Large intestine (tissue), 3 donors: Measurements from ENCODE around the gene KIAA0513. TPM values are rescaled to one million over a fixed set of nuclear protein-coding genes. Genes with fewer than 3 reads are reported as not detected.

Experiments used
- DNase-seq, 2 donors: peaks; one replicate each; pipeline versions ENCODE4 v3.0.0 to v3.0.0-alpha.2; 2013
- H3K27ac ChIP-seq: one replicate; pipeline ENCODE4 v1.5.1; 2013; ENCODE audit warnings: low read length
- H3K27me3 ChIP-seq: 2 replicates; pipeline ENCODE4 v1.6.1; 2013; ENCODE audit warnings: low read length; ENCODE audit not compliant: control insufficient read depth, insufficient read depth
- H3K36me3 ChIP-seq: 2 replicates; pipeline ENCODE4 v1.6.1; 2013; ENCODE audit warnings: low read length; ENCODE audit not compliant: control insufficient read depth, insufficient read depth
- H3K4me1 ChIP-seq: one replicate; pipeline ENCODE4 v1.6.1; 2013; ENCODE audit warnings: low read length; ENCODE audit not compliant: control insufficient read depth, insufficient read depth
- H3K4me3 ChIP-seq: one replicate; pipeline ENCODE4 v1.5.1; 2013; ENCODE audit warnings: low read length
- H3K9me3 ChIP-seq: one replicate; pipeline ENCODE4 v1.6.1; 2013; ENCODE audit warnings: mild to moderate bottlenecking, low read depth, low read length, moderate library complexity; ENCODE audit not compliant: control insufficient read depth
- WGBS: methylation state at CpG from one replicate; pipeline ENCODE4 v1.1.5; 2013; ENCODE audit warnings: low lambda C conversion rate; ENCODE audit not compliant: insufficient coverage; 5-methylcytosine and 5-hydroxymethylcytosine counted together
- polyA plus RNA-seq: library from polyadenylated mRNA; unstranded; fragments of 120-200 nt; gene quantifications from one replicate; pipeline ENCODE4 v1.2.1, GENCODE V29; 2013

KIAA0513 gene
- polyA plus RNA-seq, 1 donor: 4.7 TPM

- no CpG with 5 or more reads among the region's 16 CpGs for WGBS
- no peak for DNase-seq
- no peak overlapping the region for H3K27ac ChIP-seq
- H3K4me1 ChIP-seq: peaks cover 30% of the 10 kb centered on the region
- no peaks in the 10 kb centered on the region for H3K27me3 ChIP-seq
- no peaks in the 10 kb centered on the region for H3K9me3 ChIP-seq
- no peak overlapping the region for H3K4me3 ChIP-seq
- peaks cover 7% of the 10 kb centered on the region for H3K36me3 ChIP-seq
These were observed 23.6 kb upstream of the KIAA0513 start for GRCh38 chr16:85003725-85004586.

- H3K27me3 ChIP-seq: no peaks in the 10 kb centered on the region
- H3K27ac ChIP-seq: no peak overlapping the region
- WGBS: 38% methylated on average over 2 of the region's 10 CpGs
- peaks cover 6% of the 10 kb centered on the region for H3K36me3 ChIP-seq
- no peak overlapping the region for H3K4me3 ChIP-seq
- peaks cover 33% of the 10 kb centered on the region for H3K4me1 ChIP-seq
- peak in 1 of 2 donors; percentile 33 for DNase-seq
- H3K9me3 ChIP-seq: no peaks in the 10 kb centered on the region
These were observed 22.9 kb upstream of the KIAA0513 start for GRCh38 chr16:85004587-85005205.

GRCh38 chr16:85005285-85006069 lies 22.1 kb upstream of the KIAA0513 start:
- no peaks in the 10 kb centered on the region for H3K27me3 ChIP-seq
- no peak overlapping the region for H3K27ac ChIP-seq
- H3K4me1 ChIP-seq: peaks cover 35% of the 10 kb centered on the region
- no peak for DNase-seq
- 60% methylated on average over 1 of the region's 11 CpGs for WGBS
- no peaks in the 10 kb centered on the region for H3K9me3 ChIP-seq
- no peak overlapping the region for H3K4me3 ChIP-seq
- peaks cover 5% of the 10 kb centered on the region for H3K36me3 ChIP-seq

DNA sequence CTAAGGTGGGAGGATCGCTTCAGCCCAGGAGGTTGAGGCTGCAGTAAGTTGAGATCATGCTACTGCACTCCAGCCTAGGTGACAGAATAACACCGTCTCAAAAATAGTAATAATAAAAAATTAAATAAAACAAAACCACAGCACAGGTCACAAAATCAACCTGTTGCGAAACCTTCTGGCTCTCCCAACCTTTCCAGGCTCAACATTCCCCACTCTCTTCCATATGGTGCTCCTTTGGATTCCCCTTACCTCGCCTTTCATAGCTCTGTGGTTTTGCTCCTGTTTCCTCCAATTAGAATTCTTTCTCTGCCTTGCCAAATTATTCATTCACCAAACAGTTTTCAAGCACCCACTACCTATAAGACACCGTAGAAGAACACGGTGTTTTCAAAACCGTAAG lies 21.0 kb upstream of the KIAA0513 start:
- Histone ChIP-seq H3K9me3 (no peaks in the 10 kb centered on the region), H3K27me3 (no peaks in the 10 kb centered on the region), H3K27ac (no peak overlapping the region), H3K36me3 (peaks cover 5% of the 10 kb centered on the region), H3K4me3 (no peak overlapping the region), H3K4me1 (peaks cover 25% of the 10 kb centered on the region)
- 100% methylated on average over 2 of the region's 7 CpGs for WGBS
- no peak for DNase-seq

GRCh38 chr16:85007496-85008214 lies 19.9 kb upstream of the KIAA0513 start:
- no CpG with 5 or more reads among the region's 7 CpGs for WGBS
- H3K9me3 ChIP-seq: no peaks in the 10 kb centered on the region
- no peak for DNase-seq
- no peaks in the 10 kb centered on the region for H3K27me3 ChIP-seq
- H3K4me3 ChIP-seq: no peak overlapping the region
- no peak overlapping the region for H3K27ac ChIP-seq
- peaks cover 25% of the 10 kb centered on the region for H3K4me1 ChIP-seq
- peaks cover 5% of the 10 kb centered on the region for H3K36me3 ChIP-seq

DNA sequence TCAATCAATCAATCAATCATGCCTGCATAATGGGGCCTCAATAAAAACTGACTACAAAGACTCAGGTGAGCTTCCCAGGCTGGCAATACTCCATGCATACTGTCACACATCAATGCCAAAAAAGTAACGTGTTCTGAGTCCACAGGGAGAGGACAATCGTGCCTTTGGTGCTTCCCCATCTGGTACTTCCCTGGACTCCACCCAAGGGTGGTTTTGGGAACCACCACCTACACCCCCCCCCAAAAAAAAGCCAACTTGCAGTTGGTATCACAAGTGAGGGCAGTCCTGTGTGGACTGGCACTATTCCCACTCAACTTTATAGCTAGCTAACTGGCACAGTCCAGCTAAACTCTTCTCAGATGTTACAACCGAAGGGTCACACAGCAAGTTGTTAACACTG lies 19.3 kb upstream of the KIAA0513 start:
- WGBS: no CpG with 5 or more reads among the region's 3 CpGs
- H3K27ac ChIP-seq: no peak overlapping the region
- peaks cover 25% of the 10 kb centered on the region for H3K4me1 ChIP-seq

GRCh38 chr16:85010446-85010930 lies 17.1 kb upstream of the KIAA0513 start:
- Histone ChIP-seq H3K4me3 (peak overlapping the region; percentile 58), H3K9me3 (no peaks in the 10 kb centered on the region), H3K4me1 (peaks cover 34% of the 10 kb centered on the region), H3K27me3 (no peaks in the 10 kb centered on the region), H3K36me3 (peaks cover 5% of the 10 kb centered on the region), H3K27ac (peak overlapping the region; percentile 88)
- no peak for DNase-seq
- no CpG with 5 or more reads among the region's 9 CpGs for WGBS

More for the DNA sequence above, 19.3 kb upstream of the KIAA0513 start:
- no peak for DNase-seq
- H3K4me3 ChIP-seq: no peak overlapping the region
- no peaks in the 10 kb centered on the region for H3K27me3 ChIP-seq
- no peaks in the 10 kb centered on the region for H3K9me3 ChIP-seq
- H3K36me3 ChIP-seq: peaks cover 5% of the 10 kb centered on the region

DNA sequence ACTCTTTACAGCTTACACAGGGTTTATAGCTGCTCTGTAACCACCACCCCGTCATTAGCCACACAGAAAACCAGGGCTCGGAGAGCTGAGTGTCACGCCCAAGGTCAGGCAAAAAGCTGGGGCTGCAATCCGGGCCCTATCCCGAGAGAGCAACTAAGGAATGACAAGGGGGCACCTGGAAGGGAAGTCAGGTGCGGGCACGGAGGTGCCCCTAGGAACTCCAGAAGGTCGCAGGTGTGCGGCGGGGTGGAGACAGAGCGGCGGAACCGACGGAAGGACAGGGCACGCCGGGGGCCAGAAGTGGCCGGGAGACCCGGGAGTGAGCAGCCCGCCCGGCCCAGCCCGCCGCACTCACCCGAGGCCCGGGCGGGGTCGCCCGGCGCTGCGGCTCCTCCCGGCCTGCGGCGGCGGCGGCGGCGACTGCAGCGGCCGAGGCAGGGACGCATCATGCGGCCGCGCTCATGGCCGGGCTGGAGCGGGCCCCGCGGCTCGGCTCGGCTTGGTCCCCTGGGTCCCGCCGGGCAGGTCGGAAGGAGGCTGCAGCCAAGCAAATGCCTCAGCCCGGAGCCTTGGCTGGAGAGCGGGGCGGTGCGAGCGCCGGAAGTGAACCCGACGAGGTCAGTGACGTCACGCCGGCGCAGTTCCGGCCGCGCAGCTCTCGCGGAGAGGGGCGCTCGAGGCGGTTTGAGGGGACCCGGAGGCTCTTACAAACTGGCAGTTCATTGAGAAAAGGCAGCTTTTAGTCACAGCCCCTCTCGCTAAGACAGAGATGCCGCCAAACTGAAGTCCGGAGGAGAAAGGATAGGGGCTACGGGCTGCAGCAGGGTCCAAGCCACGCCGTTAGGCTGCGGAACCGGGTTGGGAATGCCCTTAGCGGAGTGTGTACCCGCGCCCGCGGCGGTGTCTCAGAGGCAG lies 16.4 kb upstream of the KIAA0513 start, which contains the start of gene ZDHHC7:
ZDHHC7 (minus strand) TSS at position 605 of the 915 bp plus-strand sequence. CDS start 20,917 bp downstream, outside the sequence.
- DNase-seq: peak; percentile 85 to 94
- peaks cover 3% of the 10 kb centered on the region for H3K36me3 ChIP-seq
- H3K4me3 ChIP-seq: peak within 1 kb of the TSS; percentile 58
- peaks cover 37% of the 10 kb centered on the region for H3K4me1 ChIP-seq
- H3K27me3 ChIP-seq: no peaks in the 10 kb centered on the region
- peak within 1 kb of the TSS; percentile 88 for H3K27ac ChIP-seq
- H3K9me3 ChIP-seq: no peaks in the 10 kb centered on the region
- no CpG with 5 or more reads among the region's 86 CpGs for WGBS

DNA sequence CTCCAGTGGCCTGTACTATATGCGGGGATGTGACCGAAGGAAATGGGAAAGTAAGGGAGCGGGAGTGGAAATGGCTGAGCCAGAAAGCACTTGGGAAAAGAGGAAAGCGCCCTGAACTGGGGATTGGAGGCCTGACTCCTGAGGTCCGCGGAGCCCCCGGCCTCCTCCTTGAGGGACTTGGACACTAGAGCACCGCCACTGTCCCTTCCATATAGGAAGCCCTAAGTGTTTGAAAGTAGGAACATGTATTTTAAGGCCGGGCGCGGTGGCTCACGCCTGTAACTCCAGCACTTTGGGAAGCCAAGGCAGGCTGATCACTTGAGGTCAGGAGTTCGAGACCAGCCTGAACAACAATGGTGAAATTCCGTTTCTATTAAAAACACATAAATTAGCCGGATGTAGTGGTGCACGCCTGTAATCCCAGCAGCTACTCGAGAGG lies 15.7 kb upstream of the KIAA0513 start:
- Histone ChIP-seq H3K4me1 (peaks cover 37% of the 10 kb centered on the region), H3K27ac (peak overlapping the region; percentile 88), H3K9me3 (no peaks in the 10 kb centered on the region), H3K27me3 (no peaks in the 10 kb centered on the region), H3K36me3 (peaks cover under 1% of the 10 kb centered on the region), H3K4me3 (peak overlapping the region; percentile 58)
- DNase-seq: no peak
- 10% methylated on average over 2 of the region's 17 CpGs for WGBS
